Umbilical cord (tissue), 2 donors: ENCODE results near the gene TEX12. TPM values are rescaled to one million over a fixed set of nuclear protein-coding genes. Genes with fewer than 3 reads are reported as not detected.
"Not testable (repeated sequence)": the region's sequence is repeated elsewhere in the genome, so short reads cannot be mapped to it uniquely, and the experiment has no call there.

Experiments used
- DNase-seq: peaks from one replicate; pipeline ENCODE4 v3.0.0-alpha.2; 2015; ENCODE audit warnings: low spot score
- total RNA-seq: library from RNA; depleted of rRNA; stranded (reverse); fragments of >200 nt; gene quantifications from one replicate; pipeline ENCODE4 v1.2.3, GENCODE V29; 2014; ENCODE audit warnings: low replicate concordance; ENCODE audit not compliant: insufficient read depth

Gene TEX12
- 3.1 TPM for total RNA-seq

DNA sequence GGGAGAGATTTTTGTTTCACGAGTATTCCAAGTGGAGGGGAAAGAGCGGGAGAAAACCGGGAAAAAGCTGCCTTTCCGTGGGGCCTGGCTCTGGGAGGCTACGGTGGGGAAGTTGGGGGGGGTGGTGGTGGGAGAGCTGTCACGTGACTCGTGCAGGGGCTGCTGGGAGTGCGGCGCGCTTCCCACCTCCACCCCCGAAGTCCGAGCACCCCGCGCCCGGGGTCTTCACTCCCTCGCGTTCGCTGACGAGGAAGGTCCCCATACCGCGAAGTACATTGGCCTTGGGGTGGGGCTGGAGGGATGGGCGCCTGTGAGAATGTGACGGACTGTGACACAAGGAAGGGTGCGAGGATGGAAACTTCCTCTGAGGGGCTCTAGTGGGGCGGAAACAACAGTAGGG lies at the start of gene TEX12:
TSS of gene TEX12 (plus strand) at position 228 of the 400 bp plus-strand sequence. CDS start 1,897 bp downstream, outside the sequence.
- no peak for DNase-seq

GRCh38 chr11:112118176-112118575 lies 49.0 kb upstream of the TEX12 start:
- DNase-seq = no peak

DNA sequence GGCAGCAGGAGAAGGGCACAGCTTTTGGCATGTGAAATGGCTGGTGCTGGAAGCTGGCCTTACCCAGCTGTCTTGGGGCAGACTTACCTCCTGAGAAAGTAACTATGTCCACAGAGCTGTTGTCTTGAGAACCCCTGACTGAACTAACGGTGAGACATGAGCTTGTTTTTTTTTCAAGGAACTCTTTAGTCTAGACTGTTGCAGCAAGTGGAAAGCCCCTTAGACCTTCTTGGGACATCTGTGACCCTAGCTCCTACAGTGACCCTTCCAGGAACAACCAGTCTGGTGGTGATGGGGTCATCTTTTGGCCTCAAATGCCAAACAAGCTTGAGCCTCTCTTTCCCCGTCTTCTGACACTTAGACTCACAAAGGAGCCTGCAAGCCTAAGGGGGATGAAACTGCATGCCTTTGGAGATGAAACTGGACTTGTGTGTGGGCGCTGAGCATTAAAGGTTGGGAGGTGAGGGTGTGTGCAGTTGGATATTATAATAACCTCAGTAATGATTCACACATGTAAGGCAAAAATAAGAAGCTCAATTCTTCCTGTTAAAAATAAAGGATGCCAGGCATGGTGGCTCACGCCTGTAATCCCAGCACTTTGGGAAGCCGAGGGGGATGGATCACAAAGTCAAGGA lies 45.1 kb upstream of the TEX12 start:
- DNase-seq = no peak

GRCh38 chr11:112123129-112123528 lies 44.0 kb upstream of the TEX12 start:
- DNase-seq = no peak

GRCh38 chr11:112127056-112127455 lies 40.1 kb upstream of the TEX12 start:
- DNase-seq = no peak

DNA sequence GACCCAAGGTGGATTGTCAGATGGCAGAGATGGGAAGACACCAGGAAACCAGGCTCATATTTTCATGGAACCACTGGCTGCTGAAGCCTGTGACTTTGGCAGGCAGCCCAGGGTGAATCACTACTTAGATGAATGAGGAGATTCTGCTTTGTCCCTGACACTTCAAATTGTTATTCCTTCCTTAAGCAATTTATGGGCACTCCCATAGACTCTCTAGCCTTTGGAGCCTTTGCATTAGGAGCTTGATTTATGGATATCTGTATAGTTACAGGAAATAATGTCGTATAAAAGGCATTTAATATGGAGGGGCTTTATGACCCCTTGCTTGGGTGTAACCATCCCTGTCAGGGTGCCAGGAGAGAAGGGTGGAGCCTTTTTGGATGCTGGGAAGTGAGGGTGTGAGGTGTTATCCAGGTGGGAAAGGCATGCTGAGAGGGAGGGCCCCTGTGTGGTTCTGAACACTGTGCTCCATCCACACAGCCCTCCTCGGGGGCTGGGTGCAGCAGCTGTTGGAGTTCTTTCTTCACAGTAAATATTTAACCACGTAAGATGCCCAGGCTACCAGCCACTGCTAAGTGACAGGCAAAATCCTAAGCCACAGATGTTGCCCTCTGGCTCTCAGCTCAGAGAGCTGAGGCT lies 38.6 kb upstream of the TEX12 start:
- DNase-seq = peak; percentile 52

- peak; percentile 55 for DNase-seq
Measured at GRCh38 chr11:112129656-112130055, 37.5 kb upstream of the TEX12 start.

DNA sequence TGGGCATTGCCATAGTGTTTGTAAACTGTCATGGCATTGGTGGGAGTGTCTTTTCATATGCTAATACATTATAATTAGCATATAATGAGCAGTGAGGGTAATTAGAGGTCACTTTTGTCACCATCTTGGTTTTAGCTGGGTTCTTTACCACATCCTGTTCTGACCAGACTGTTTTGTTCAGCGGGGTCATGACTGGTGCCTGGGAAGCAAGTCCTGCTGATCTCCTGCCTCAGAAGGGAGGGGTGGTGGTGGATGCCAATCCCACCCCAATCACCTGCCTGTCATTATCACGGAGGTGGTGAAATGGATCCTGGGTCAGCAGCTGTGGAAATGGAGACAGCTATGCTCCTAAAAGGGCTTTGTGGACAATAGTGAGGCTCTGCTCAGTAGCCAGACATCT lies 34.4 kb upstream of the TEX12 start:
- no peak for DNase-seq

DNA sequence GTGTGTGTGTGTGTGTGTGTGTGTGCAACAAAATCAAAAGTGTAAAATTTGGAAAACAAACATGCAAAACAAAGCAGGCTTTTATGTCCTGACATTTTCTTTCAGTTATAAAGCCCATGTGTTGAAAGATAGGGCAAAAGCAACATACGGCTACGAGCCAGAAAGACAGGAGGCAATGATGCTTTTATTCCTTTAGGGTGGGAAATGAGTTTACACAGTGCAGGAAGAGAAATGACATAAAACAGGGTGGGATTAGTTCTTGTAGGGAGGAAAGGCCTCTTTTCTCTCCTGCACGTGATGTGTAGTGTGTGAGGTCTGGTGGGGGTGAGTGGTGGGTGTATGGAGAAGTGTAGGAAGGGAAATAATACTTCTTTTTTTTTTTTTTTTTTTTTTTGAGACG lies 32.7 kb upstream of the TEX12 start:
- DNase-seq = peak; percentile 11

GRCh38 chr11:112143597-112143996 lies 23.6 kb upstream of the TEX12 start:
- DNase-seq = no peak

- no peak for DNase-seq
Measured at GRCh38 chr11:112150517-112150916, 16.7 kb upstream of the TEX12 start.

DNA sequence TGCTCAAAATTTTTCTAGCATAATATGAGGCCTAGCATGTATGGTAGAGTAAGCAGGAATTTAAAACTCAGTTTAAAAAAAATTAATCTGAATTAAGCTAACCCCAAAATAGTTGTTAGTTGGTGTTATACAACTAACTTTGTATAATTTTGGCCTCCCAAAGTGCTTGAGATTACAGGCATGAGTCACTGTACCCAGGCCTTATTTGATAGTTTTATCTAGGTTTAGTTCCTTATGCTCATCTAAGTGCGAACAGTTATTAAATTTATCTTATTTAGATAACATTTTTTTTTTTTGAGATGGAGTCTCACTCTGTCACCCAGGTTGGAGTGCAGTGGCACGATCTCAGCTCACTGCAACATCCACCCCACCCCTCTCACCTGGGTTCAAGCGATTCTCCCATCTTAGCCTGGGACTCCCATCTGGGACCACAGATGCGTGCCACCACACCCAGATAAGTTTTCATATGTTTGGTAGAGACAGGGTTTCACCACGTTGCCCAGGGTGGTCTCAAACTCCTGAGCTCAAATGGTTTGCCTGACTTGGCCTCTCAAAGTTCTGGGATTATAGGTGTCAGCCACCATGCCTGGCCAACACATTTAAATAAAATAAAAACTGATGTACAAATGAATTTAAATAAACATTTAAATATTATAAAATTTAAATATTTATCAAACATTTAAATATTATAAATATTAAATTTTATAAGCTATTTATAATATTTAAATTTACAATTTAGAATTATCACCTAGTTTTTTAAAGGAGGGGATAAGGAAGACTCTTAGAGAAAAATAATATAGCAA lies 10.8 kb upstream of the TEX12 start:
- DNase-seq = no peak

DNA sequence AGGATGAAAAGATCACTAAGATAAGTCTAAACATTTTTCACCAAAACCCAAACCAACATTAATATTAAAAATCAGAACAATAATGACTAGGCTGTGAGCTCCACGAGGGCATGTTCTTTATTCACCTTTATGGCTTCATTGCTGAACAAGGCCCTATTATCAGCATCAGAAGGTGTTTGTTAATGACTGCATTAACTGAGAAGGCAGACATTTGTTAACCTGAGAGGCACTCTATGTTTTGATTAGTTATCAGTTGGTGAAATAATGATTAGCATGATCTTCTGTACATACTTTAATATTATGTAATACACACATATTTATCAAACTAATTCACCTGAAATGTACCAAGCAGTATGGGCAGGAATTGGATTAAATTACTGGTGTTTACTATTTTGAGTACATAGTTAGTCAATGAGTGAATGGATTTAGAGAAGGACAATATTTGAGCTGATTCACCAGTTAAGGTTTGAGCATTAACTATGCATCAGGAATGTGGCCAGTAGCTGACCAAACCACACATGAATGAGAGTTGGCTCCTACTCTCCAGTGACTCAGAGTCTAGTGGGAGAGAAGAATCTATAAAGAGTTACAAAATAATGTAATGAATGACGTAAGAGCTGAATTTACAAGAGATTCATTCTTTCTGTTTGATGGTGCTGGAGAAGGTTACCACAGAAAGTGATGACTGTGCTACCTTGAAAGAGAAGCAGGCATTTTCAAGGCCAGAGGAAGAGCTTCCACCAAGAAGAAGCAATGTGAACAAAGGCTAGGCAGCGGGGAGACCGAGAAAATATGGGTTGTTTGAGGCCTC lies 10.0 kb upstream of the TEX12 start:
- peak; percentile 60 for DNase-seq

- no peak for DNase-seq
Measured at GRCh38 chr11:112159098-112160065, 7.8 kb upstream of the TEX12 start.

DNA sequence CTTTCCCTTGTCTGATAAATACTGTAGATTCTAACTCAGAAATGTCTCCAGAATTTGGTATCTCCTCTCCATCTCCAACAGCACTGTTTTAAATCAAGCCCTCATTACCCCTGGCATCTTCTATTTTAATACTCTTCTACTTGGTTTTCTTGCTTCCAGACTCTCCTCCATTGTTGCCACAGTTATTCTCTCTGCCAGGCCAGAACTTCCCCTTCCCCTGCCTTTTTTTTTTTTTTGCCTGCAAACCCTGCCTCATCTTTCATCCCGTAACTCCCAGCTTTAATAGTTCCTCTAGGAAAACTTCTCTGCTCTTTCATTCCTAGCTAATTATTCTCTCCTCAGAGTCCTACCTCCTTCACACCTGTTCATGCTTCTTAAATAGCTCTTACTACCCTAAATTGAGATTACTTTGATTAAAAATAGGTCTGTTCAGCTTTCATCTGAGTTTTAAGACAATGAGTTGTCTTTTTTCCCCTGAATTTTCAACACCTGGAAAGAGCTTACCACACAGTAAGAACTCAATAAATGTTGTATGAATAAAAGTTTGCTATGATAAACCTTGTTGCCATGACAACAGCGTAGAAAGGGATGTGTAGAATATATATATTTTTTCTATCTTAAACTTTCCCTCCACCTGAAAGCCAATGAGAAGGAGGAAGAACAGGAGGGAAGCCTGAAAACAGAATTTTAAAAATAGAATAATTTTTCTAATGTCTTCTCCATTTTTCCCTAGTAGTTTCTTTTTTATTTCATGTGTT lies 6.9 kb upstream of the TEX12 start:
- DNase-seq = no peak

DNA sequence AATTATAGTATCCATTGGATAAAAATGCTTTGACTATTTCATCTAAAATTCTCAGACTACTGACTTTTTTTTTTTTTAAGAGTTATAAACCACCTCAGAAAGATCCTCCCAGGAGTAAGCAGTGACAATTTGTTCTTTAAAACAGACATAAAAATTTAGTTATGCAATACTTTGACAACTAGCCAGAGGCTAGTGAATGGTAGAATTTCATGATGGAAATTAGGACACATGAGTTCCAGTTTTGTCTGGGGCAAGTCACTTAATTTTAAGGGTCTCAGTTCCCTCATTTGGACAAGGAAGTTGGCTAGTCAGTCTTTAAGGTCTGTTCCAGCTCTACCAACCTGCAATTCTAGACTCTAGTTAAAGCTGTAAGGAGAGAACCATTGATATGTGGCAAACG lies 6.2 kb upstream of the TEX12 start:
- no peak for DNase-seq

- DNase-seq = not testable (repeated sequence)
Measured at GRCh38 chr11:112162200-112162599, 5.0 kb upstream of the TEX12 start.

GRCh38 chr11:112162761-112163546 lies 4.2 kb upstream of the TEX12 start:
- no peak for DNase-seq
